ENCODE data around the gene UBE2Q1. TPM values are rescaled to one million over a fixed set of nuclear protein-coding genes. Genes with fewer than 3 reads are reported as not detected.
A peak's percentile ranks its signal among the peaks of the same experiment; 100 is the strongest.

UBE2Q1 gene
- total and polyA plus RNA-seq, 2 donors = 33.0 to 49.4 TPM

DNA sequence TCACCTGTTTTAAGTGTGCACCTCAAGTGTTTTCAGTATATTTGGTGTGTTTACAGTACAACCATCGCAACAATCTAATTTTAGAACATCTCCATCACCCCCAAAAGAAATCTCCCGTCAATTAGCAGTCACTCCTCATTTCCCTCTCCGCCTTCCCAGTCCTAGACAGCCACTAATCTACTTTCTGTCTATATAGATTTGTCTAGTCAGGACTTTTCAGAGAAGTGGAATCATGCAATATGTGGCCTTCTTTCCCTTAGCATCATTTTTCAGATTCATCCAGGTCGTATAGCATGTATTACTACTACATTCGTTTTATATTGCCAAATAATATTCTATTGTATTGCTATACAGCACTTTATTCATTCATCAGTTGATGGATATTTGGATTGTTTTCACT is 54.6 kb downstream of the UBE2Q1 start:
- peaks cover 7 to 19% of the 10 kb centered on the region in 2 donors for H3K9me3 ChIP-seq (ENCODE audit: control insufficient read depth in 2 of 2, insufficient read depth in 1 of 2, low read length in 1 of 2)
- H3K27me3 ChIP-seq (ENCODE audit: control insufficient read depth in 2 of 2, insufficient read depth in 1 of 2, low read length in 1 of 2) = peaks cover 49 to 81% of the 10 kb centered on the region in 2 donors
- DNase-seq (ENCODE audit: low read depth in 6 of 9, low spot score in 9 of 9) = no peak
- H3K36me3 ChIP-seq (ENCODE audit: control insufficient read depth in 2 of 2, insufficient read depth in 2 of 2, low read length in 1 of 2) = no peaks in the 10 kb centered on the region
- WGBS = 96% methylated on average over 5 of the region's 5 CpGs
- H3K27ac ChIP-seq (ENCODE audit: low read depth in 1 of 2, low read length in 1 of 2) = no peak overlapping the region
- H3K4me1 ChIP-seq (ENCODE audit: control insufficient read depth in 2 of 2, insufficient read depth in 2 of 2, low read length in 2 of 2) = peaks cover 0 to 2% of the 10 kb centered on the region in 2 donors
- H3K4me3 ChIP-seq (ENCODE audit: low read length in 2 of 2) = no peak overlapping the region

DNA sequence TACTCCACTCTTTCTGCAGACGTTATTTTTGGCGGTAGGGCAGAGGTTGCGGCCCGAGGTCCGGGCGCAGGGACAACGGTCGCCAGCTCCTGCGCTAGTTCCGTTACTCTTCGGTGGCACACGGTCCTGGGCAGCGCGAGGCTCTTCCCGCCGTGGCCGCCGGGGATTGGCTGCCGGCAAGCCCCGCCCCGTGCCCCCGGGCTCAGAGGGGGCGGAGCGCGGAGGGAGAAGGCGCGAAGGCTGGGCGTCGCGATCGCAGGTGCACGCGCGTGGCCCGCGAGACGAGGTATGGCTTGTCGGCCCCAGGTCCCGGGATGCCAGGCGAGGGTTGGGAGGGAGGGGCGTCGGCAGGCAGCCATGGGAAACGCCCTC is 55.7 kb downstream of the UBE2Q1 start:
- no peaks in the 10 kb centered on the region for H3K36me3 ChIP-seq (ENCODE audit: control insufficient read depth in 2 of 2, insufficient read depth in 2 of 2, low read length in 1 of 2)
- WGBS = 22% methylated on average over 43 of the region's 43 CpGs
- no peak overlapping the region for H3K4me3 ChIP-seq (ENCODE audit: low read length in 2 of 2)
- no peak for DNase-seq (ENCODE audit: low read depth in 6 of 9, low spot score in 9 of 9)
- H3K9me3 ChIP-seq (ENCODE audit: control insufficient read depth in 2 of 2, insufficient read depth in 1 of 2, low read length in 1 of 2) = peaks cover 7 to 19% of the 10 kb centered on the region in 2 donors
- no peak overlapping the region for H3K27ac ChIP-seq (ENCODE audit: low read depth in 1 of 2, low read length in 1 of 2)
- H3K4me1 ChIP-seq (ENCODE audit: control insufficient read depth in 2 of 2, insufficient read depth in 2 of 2, low read length in 2 of 2) = peaks cover 0 to 2% of the 10 kb centered on the region in 2 donors
- H3K27me3 ChIP-seq (ENCODE audit: control insufficient read depth in 2 of 2, insufficient read depth in 1 of 2, low read length in 1 of 2) = peaks cover 49 to 83% of the 10 kb centered on the region in 2 donors

DNA sequence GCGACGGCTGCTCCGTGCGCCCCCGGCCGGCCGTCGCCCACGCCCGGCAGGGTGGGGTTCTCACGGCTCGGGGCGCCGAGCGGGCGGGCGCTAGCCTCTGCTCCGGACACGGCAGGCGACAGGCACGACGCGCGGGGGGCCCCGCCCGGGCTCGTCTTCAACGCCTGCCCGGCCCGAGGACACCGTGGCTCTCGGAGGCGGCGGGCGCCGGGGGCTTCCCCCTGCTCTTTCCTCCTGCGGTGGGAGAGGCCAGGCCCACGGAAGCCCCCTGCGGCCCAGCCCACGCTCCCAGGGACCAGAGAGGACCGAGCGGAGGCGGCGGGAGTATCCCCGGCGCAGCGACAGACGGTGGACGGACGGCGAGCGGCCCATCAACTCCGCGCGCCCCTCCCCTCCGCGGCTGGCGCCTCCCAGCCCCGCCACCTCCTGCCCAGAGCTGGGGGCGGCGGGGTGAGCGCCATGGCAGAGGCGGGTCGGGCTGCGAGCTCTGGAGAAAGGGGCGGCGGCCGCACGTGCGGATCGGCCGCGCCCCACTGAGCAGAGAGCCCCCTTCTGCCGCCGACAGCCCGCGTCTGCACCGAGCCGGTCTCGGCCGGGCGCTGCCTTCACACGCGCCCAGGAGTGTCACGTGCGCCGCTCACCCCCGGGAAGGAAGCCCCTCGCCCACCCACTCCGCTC is 56.3 kb downstream of the UBE2Q1 start, which contains the start of the genes SHE and TDRD10:
Gene SHE, minus strand, starts transcription at position 347 of the 678 bp plus-strand sequence. CDS start 386 bp downstream, outside the sequence.
Gene TDRD10, plus strand, starts transcription at position 154 of the 678 bp plus-strand sequence. CDS start 4,685 bp downstream, outside the sequence.
- Histone ChIP-seq H3K27ac (ENCODE audit: low read depth in 1 of 2, low read length in 1 of 2) (no peak within 1 kb of the TSS), H3K4me1 (ENCODE audit: control insufficient read depth in 2 of 2, insufficient read depth in 2 of 2, low read length in 2 of 2) (peaks cover 0 to 2% of the 10 kb centered on the region in 2 donors), H3K27me3 (ENCODE audit: control insufficient read depth in 2 of 2, insufficient read depth in 1 of 2, low read length in 1 of 2) (peaks cover 49 to 78% of the 10 kb centered on the region in 2 donors), H3K4me3 (ENCODE audit: low read length in 2 of 2) (peak within 1 kb of the TSS; percentile 2 to 24), H3K36me3 (ENCODE audit: control insufficient read depth in 2 of 2, insufficient read depth in 2 of 2, low read length in 1 of 2) (no peaks in the 10 kb centered on the region), H3K9me3 (ENCODE audit: control insufficient read depth in 2 of 2, insufficient read depth in 1 of 2, low read length in 1 of 2) (peaks cover 7 to 19% of the 10 kb centered on the region in 2 donors)
- WGBS = 3% methylated on average over 90 of the region's 90 CpGs
- no peak for DNase-seq (ENCODE audit: low read depth in 6 of 9, low spot score in 9 of 9)

DNA sequence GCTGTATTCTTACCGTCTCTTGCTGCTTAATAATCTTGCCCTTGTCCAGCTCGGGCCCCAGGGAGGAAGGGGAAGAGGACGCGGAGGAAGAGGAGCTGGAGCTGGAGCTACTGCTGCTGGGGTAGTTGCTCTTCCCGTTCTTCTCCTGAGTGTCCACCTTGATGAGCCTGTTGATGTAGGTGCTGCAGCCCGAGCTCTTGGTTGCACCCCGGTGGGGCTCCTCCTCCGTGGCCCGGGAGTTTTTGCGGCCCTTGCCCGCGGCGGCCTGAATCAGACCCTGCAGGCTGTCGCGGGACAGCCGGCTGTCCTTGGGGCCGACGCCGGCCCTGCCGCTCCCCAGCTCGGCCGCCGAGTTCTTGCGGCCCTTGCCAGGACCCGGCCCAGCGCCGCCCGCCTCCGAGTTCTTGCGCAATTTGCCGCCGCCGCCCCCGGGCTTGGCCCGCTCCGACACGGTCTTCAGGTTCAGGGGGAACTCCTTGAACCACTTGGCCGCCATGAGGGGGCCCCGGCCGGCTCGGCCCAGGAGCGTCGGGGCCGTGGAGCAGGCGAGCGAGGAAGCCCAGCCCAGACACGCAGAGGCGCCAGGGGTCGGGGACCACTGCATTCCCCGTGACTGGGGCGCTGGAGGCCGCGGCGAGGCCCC is 56.9 kb downstream of the UBE2Q1 start:
- Histone ChIP-seq H3K36me3 (ENCODE audit: control insufficient read depth in 2 of 2, insufficient read depth in 2 of 2, low read length in 1 of 2) (no peaks in the 10 kb centered on the region), H3K27me3 (ENCODE audit: control insufficient read depth in 2 of 2, insufficient read depth in 1 of 2, low read length in 1 of 2) (peaks cover 49 to 73% of the 10 kb centered on the region in 2 donors), H3K4me1 (ENCODE audit: control insufficient read depth in 2 of 2, insufficient read depth in 2 of 2, low read length in 2 of 2) (peaks cover under 1 to 2% of the 10 kb centered on the region in 2 donors), H3K27ac (ENCODE audit: low read depth in 1 of 2, low read length in 1 of 2) (no peak overlapping the region), H3K4me3 (ENCODE audit: low read length in 2 of 2) (peak overlapping the region; percentile 2 to 24), H3K9me3 (ENCODE audit: control insufficient read depth in 2 of 2, insufficient read depth in 1 of 2, low read length in 1 of 2) (peaks cover 7 to 18% of the 10 kb centered on the region in 2 donors)
- DNase-seq (ENCODE audit: low read depth in 6 of 9, low spot score in 9 of 9) = no peak
- WGBS = 23% methylated on average over 54 of the region's 54 CpGs

DNA sequence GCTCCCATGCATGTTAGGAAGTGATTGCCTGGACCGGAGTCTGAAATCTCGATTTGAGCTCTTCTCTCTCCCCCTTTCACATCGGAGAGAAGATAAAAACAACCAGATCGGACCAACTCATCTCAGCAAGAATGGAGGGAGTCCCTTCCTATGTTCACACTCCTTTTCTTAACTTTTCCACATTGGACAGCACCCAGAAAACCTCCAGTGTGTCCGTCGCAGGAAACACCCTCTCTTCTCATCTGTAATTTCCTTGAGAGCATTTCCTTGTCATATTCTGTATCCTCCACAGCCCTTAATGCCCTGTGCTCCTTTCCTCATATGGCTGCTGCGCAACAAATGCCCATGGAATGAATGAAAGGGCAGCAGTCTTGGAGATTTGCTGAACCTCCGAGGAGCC is 57.9 kb downstream of the UBE2Q1 start:
- Histone ChIP-seq H3K4me3 (ENCODE audit: low read length in 2 of 2) (peak overlapping the region in 1 of 2 donors; percentile 12), H3K36me3 (ENCODE audit: control insufficient read depth in 2 of 2, insufficient read depth in 2 of 2, low read length in 1 of 2) (no peaks in the 10 kb centered on the region), H3K4me1 (ENCODE audit: control insufficient read depth in 2 of 2, insufficient read depth in 2 of 2, low read length in 2 of 2) (peaks cover 2 to 4% of the 10 kb centered on the region in 2 donors), H3K9me3 (ENCODE audit: control insufficient read depth in 2 of 2, insufficient read depth in 1 of 2, low read length in 1 of 2) (peaks cover 7 to 11% of the 10 kb centered on the region in 2 donors), H3K27ac (ENCODE audit: low read depth in 1 of 2, low read length in 1 of 2) (no peak overlapping the region), H3K27me3 (ENCODE audit: control insufficient read depth in 2 of 2, insufficient read depth in 1 of 2, low read length in 1 of 2) (peaks cover 46 to 66% of the 10 kb centered on the region in 2 donors)
- WGBS = 92% methylated on average over 8 of the region's 8 CpGs
- no peak for DNase-seq (ENCODE audit: low read depth in 6 of 9, low spot score in 9 of 9)

DNA sequence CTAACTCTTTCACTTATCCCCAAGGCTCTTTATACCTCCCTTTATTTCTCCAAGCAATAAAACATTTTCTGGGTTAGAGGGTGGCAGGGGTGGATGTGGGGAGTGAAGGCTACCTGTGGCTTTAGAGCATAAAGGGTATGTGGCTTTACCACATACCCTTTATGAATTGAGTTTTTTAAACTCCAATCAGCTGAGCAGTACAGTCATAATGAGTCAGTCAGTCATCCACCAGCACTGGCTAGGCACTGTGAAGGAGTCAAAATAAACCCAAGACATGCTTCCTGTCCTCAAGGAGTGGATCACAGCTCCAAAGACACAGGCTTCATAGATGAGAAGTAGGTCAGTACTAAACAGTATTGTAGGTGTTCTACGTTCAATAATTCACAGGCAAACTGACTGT is 59.0 kb downstream of the UBE2Q1 start:
- peaks cover 2 to 4% of the 10 kb centered on the region in 2 donors for H3K4me1 ChIP-seq (ENCODE audit: control insufficient read depth in 2 of 2, insufficient read depth in 2 of 2, low read length in 2 of 2)
- H3K4me3 ChIP-seq (ENCODE audit: low read length in 2 of 2) = no peak overlapping the region
- DNase-seq (ENCODE audit: low read depth in 6 of 9, low spot score in 9 of 9) = no peak
- H3K9me3 ChIP-seq (ENCODE audit: control insufficient read depth in 2 of 2, insufficient read depth in 1 of 2, low read length in 1 of 2) = peaks cover 7 to 11% of the 10 kb centered on the region in 2 donors
- H3K27me3 ChIP-seq (ENCODE audit: control insufficient read depth in 2 of 2, insufficient read depth in 1 of 2, low read length in 1 of 2) = peaks cover 42 to 59% of the 10 kb centered on the region in 2 donors
- no peak overlapping the region for H3K27ac ChIP-seq (ENCODE audit: low read depth in 1 of 2, low read length in 1 of 2)
- 97% methylated on average over 1 of the region's 1 CpG for WGBS
- H3K36me3 ChIP-seq (ENCODE audit: control insufficient read depth in 2 of 2, insufficient read depth in 2 of 2, low read length in 1 of 2) = no peaks in the 10 kb centered on the region

Other genes starting within 250 kb of the UBE2Q1 start
- gene AQP10, start 237.6 kb downstream of the UBE2Q1 start, total RNA-seq = 0.05 TPM
- 0.09 TPM for gene AQP10, start 237.6 kb downstream of the UBE2Q1 start, polyA plus RNA-seq
- 23.0 TPM for gene ATP8B2, start 233.1 kb downstream of the UBE2Q1 start, total RNA-seq
- 15.5 TPM for gene ATP8B2, start 233.1 kb downstream of the UBE2Q1 start, polyA plus RNA-seq
- 10.5 TPM for gene IL6R, start 153.3 kb downstream of the UBE2Q1 start, total RNA-seq
- gene IL6R, start 153.3 kb downstream of the UBE2Q1 start, polyA plus RNA-seq = 10.3 TPM
- 0.47 TPM for gene TDRD10, start 56.4 kb downstream of the UBE2Q1 start, total RNA-seq
- 12.2 TPM for gene TDRD10, start 56.4 kb downstream of the UBE2Q1 start, polyA plus RNA-seq
- gene SHE, start 56.2 kb downstream of the UBE2Q1 start, total RNA-seq = 2.7 TPM
- 7.6 TPM for gene SHE, start 56.2 kb downstream of the UBE2Q1 start, polyA plus RNA-seq
- gene CHRNB2, start 9.1 kb upstream of the UBE2Q1 start, total RNA-seq = 0.05 TPM
- 0.21 TPM for gene CHRNB2, start 9.1 kb upstream of the UBE2Q1 start, polyA plus RNA-seq
- gene ADAR, start 49.5 kb upstream of the UBE2Q1 start, total RNA-seq = 92.8 TPM
- 49.7 TPM for gene ADAR, start 49.5 kb upstream of the UBE2Q1 start, polyA plus RNA-seq